Activated naive CD8-positive, alpha-beta T cell (primary cell): ENCODE data around the gene ARHGEF40.
"Not testable (repeated sequence)": the region's sequence is repeated elsewhere in the genome, so short reads cannot be mapped to it uniquely, and the experiment has no call there.

Experiments used
- H3K27ac Mint-ChIP-seq: one replicate; pipeline ENCODE4 v1.8.0; 2021; ENCODE audit warnings: mixed read lengths
- H3K27me3 Mint-ChIP-seq: one replicate; pipeline ENCODE4 v1.8.0; 2021; ENCODE audit warnings: mixed read lengths
- H3K36me3 Mint-ChIP-seq: one replicate; pipeline ENCODE4 v1.8.0; 2021; ENCODE audit warnings: mixed read lengths
- H3K4me1 Mint-ChIP-seq: one replicate; pipeline ENCODE4 v1.8.0; 2021; ENCODE audit warnings: low read depth, mixed read lengths
- H3K4me3 Mint-ChIP-seq: one replicate; pipeline ENCODE4 v1.8.0; 2021; ENCODE audit warnings: mild to moderate bottlenecking, mixed read lengths
- H3K9me3 Mint-ChIP-seq: one replicate; pipeline ENCODE4 v1.8.0; 2021; ENCODE audit warnings: low read depth, mixed read lengths

The ARHGEF40 gene

GRCh38 chr14:21034707-21035106, 35.4 kb upstream of the ARHGEF40 start, which contains the start of gene RNASE13:
Gene RNASE13, minus strand, starts transcription at chr14:21034807. Its CDS starts 519 bp downstream, at chr14:21034288.
- H3K27me3 Mint-ChIP-seq, result no peaks in the 10 kb centered on the region

GRCh38 chr14:21036751-21037150, 33.4 kb upstream of the ARHGEF40 start:
- Mint-ChIP-seq H3K27ac (no peak overlapping the region), H3K27me3 (no peaks in the 10 kb centered on the region), H3K4me1 (no peaks in the 10 kb centered on the region), H3K4me3 (no peak overlapping the region), H3K9me3 (no peaks in the 10 kb centered on the region), H3K36me3 (no peaks in the 10 kb centered on the region)

More at GRCh38 chr14:21034707-21035106, 35.4 kb upstream of the ARHGEF40 start, which contains the start of gene RNASE13:
- Mint-ChIP-seq H3K36me3 (no peaks in the 10 kb centered on the region), H3K9me3 (no peaks in the 10 kb centered on the region), H3K4me3 (no peak within 1 kb of the TSS), H3K4me1 (no peaks in the 10 kb centered on the region), H3K27ac (no peak within 1 kb of the TSS)

- no peaks in the 10 kb centered on the region for H3K27me3 Mint-ChIP-seq
- no peaks in the 10 kb centered on the region for H3K4me1 Mint-ChIP-seq
- H3K27ac Mint-ChIP-seq, result no peak overlapping the region
- H3K36me3 Mint-ChIP-seq, result no peaks in the 10 kb centered on the region
- H3K4me3 Mint-ChIP-seq, result no peak overlapping the region
- H3K9me3 Mint-ChIP-seq, result no peaks in the 10 kb centered on the region
These were observed 32.9 kb upstream of the ARHGEF40 start for GRCh38 chr14:21037156-21037555.

DNA sequence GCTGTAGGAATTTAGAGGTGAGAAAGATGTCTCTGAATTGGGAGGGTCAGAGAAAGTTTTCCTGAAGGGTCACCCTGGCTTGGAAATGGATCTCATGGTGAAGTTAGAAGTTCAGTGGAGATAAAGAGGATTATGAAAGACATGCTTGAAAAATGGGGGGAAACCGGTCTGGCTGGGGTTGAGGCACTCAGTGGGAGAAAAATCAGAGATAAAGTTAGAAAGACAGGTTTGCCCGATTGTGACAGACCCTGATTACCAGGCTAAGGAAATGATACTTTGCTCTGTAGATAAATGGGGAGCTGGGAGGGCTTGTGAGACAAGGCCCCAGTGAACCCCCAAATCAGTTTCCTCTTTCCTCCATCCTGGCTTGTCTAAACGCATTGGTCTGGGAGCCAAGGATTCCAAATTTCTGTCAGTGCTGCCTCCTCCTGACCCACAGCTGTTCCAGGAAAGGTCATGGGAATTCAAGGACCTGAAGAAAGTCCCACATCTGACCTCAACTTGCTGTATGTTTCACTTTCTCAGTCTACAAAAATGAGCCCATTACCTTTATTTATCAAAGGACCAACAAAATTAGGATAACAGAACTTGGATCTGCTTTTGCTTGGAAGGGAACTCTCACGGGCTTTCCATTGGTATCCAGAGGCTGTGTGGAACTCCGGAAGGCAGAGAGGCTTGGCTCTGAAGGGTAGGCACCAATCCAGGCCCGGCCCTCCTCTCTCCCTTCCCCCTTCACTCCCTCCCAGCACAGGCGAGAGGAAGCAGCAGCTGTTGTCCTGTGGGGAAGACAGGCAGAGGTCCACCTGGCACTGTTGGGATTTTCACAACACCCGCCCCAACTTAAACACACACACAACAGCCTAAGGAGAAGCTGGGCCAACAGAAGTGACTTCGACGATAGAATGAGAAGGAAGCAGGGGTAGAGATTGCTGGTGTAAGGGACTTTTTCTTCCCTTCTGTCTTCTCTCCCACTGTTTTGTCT, 31.4 kb upstream of the ARHGEF40 start:
- Mint-ChIP-seq H3K27me3 (peaks cover 4% of the 10 kb centered on the region), H3K4me1 (no peaks in the 10 kb centered on the region), H3K36me3 (no peaks in the 10 kb centered on the region), H3K4me3 (no peak overlapping the region), H3K27ac (no peak overlapping the region), H3K9me3 (no peaks in the 10 kb centered on the region)

- H3K9me3 Mint-ChIP-seq, result no peaks in the 10 kb centered on the region
- H3K27me3 Mint-ChIP-seq, result peaks cover 4% of the 10 kb centered on the region
- H3K27ac Mint-ChIP-seq, result no peak overlapping the region
- no peaks in the 10 kb centered on the region for H3K36me3 Mint-ChIP-seq
- no peak overlapping the region for H3K4me3 Mint-ChIP-seq
- H3K4me1 Mint-ChIP-seq, result peaks cover 7% of the 10 kb centered on the region
These were observed 30.3 kb upstream of the ARHGEF40 start for GRCh38 chr14:21039585-21040369.

GRCh38 chr14:21040370-21040925, 29.7 kb upstream of the ARHGEF40 start:
- Mint-ChIP-seq H3K4me1 (peaks cover 7% of the 10 kb centered on the region), H3K27me3 (peaks cover 4% of the 10 kb centered on the region), H3K27ac (no peak overlapping the region), H3K9me3 (no peaks in the 10 kb centered on the region), H3K36me3 (no peaks in the 10 kb centered on the region), H3K4me3 (no peak overlapping the region)

GRCh38 chr14:21040941-21041340, 29.2 kb upstream of the ARHGEF40 start:
- H3K27me3 Mint-ChIP-seq, H3K4me1 Mint-ChIP-seq, H3K9me3 Mint-ChIP-seq, H3K27ac Mint-ChIP-seq, H3K4me3 Mint-ChIP-seq, H3K36me3 Mint-ChIP-seq: not testable (repeated sequence)

DNA sequence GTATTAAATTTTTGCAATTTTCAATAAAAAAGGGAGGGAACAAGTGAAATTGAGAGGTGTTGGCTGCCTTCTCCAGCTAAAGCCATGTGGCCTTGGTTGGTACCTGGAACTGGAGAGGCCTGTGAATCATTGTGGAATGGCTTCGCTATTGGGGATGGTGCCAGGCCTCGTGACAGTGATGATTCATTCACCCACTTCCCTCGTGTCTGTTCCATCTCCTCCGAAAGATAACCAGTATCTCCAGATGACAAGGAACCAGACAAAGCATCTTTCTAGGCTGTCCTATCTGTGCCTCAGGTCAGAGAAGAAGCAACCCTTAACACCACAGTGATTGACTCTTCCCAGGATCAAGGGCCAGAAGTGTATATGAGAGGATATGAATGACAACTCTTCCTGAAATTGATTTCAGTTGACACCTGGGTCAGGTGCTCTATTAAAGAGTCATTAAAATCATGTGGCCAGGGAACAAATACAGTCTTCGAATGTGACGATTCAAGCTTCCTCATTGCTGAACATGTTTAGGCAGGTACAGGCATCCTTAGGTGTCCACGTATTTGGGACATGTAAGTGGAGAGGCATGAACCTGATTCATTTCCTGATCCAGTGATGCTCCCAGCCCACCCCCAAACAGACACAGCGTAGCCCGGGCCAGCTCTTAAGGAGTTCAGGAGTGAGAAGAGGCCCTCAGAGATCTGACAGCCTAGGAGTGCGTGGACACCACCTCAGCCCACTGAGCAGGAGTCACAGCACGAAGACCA, 28.2 kb upstream of the ARHGEF40 start, which contains the start of gene RNASE7:
RNASE7 (plus strand) TSS at position 687 of the 758 bp plus-strand sequence. CDS start 631 bp downstream, outside the sequence.
- no peak within 1 kb of the TSS for H3K4me3 Mint-ChIP-seq
- H3K27ac Mint-ChIP-seq, result no peak within 1 kb of the TSS
- H3K36me3 Mint-ChIP-seq, result no peaks in the 10 kb centered on the region
- no peaks in the 10 kb centered on the region for H3K9me3 Mint-ChIP-seq
- H3K4me1 Mint-ChIP-seq, result peaks cover 7% of the 10 kb centered on the region
- peaks cover 4% of the 10 kb centered on the region for H3K27me3 Mint-ChIP-seq

GRCh38 chr14:21042918-21043317, 27.2 kb upstream of the ARHGEF40 start:
- no peak overlapping the region for H3K27ac Mint-ChIP-seq
- no peak overlapping the region for H3K4me3 Mint-ChIP-seq
- H3K36me3 Mint-ChIP-seq, result no peaks in the 10 kb centered on the region

GRCh38 chr14:21043387-21043973, 26.6 kb upstream of the ARHGEF40 start:
- Mint-ChIP-seq H3K4me3 (no peak overlapping the region), H3K27me3 (peaks cover 6% of the 10 kb centered on the region), H3K36me3 (no peaks in the 10 kb centered on the region), H3K9me3 (no peaks in the 10 kb centered on the region), H3K4me1 (peaks cover 7% of the 10 kb centered on the region), H3K27ac (no peak overlapping the region)

More at GRCh38 chr14:21042918-21043317, 27.2 kb upstream of the ARHGEF40 start:
- H3K4me1 Mint-ChIP-seq, result peaks cover 7% of the 10 kb centered on the region
- no peaks in the 10 kb centered on the region for H3K9me3 Mint-ChIP-seq
- H3K27me3 Mint-ChIP-seq, result peaks cover 6% of the 10 kb centered on the region

DNA sequence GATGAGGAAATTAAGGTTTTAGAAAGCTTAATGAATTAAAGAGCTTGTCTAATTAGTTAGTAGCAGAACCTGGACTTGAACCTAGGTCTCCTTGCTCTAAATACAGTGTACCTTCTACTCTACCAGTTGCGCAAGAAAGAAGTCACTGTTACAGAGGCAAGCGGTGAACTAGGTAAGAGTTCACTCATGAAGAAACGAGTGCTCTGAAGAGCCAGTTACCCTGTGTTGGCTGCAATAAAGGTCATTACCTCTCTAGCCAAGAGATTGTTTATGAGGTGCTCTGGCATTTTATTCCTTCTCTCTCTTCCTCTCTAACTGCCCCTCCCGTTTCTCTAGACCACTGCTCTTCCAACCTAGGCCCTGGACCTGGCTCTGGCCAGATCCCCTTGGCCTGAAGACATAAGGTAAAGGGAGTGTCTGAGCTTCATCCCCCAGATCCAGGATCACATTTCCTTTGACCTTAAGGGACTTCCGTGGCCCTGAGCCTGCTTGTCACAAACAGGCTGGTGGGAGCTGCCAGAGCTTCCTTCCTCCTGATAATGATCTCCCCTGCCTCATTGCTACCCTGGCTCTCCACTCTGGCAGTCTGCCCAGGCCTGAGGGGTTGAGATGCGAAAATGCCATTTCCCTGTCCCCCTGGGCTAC, 26.0 kb upstream of the ARHGEF40 start:
- Mint-ChIP-seq H3K4me3 (no peak overlapping the region), H3K27me3 (peaks cover 6% of the 10 kb centered on the region), H3K9me3 (no peaks in the 10 kb centered on the region), H3K27ac (no peak overlapping the region), H3K4me1 (peaks cover 7% of the 10 kb centered on the region), H3K36me3 (no peaks in the 10 kb centered on the region)

DNA sequence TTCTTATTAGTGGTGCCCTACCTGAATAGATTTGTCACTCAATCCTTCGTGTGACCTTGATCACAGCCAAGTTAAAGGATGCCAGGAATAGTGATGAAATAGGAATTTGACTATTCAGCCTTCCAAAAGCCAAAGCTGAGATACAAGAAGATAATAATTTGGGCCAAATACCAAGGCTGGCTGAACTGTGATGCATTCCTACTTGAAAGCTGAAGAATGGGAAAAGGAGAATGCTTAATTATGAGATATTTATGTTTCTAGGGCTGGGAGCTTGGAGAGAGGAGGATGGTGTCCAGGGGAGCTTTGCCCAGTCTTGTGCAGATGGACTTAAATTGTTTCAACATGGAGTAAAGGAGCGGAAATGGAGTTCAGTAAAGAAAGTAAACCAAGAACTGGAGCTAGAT, 22.7 kb upstream of the ARHGEF40 start:
- H3K4me3 Mint-ChIP-seq, result no peak overlapping the region
- H3K27ac Mint-ChIP-seq, result no peak overlapping the region
- peaks cover 6% of the 10 kb centered on the region for H3K27me3 Mint-ChIP-seq
- H3K4me1 Mint-ChIP-seq, result peaks cover 7% of the 10 kb centered on the region
- no peaks in the 10 kb centered on the region for H3K36me3 Mint-ChIP-seq
- H3K9me3 Mint-ChIP-seq, result no peaks in the 10 kb centered on the region

- Mint-ChIP-seq H3K36me3 (no peaks in the 10 kb centered on the region), H3K4me1 (peaks cover 7% of the 10 kb centered on the region), H3K27ac (no peak overlapping the region), H3K4me3 (no peak overlapping the region), H3K9me3 (no peaks in the 10 kb centered on the region), H3K27me3 (peaks cover 3% of the 10 kb centered on the region)
These were observed 21.5 kb upstream of the ARHGEF40 start for GRCh38 chr14:21048638-21049037.
